Measurements from ENCODE around the gene HASPIN. TPM values are rescaled to one million over a fixed set of nuclear protein-coding genes. Genes with fewer than 3 reads are reported as not detected.

Gene HASPIN
- total RNA-seq, 1 donor from 2014 or later: 2.3 TPM

DNA sequence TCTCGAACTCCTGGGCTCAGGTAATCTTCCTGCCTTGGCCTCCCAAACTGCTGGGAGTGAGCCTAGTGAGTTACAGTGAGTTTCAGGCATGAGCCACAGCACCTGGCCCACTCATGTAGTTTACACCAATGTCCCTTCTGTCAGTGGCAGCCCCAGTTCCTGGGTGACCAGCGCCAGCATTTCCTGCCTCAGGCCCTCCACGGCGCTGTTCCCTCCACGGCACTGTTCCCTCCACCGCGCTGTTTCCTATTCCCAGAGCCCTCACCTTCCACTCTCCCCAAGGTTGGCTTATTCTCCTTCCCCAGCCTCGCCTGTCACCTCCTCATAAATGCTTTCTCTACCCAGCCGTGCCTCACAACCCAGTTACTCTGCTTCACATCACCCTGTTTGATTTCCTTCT lies 44.6 kb downstream of the HASPIN start:
- no peak for DNase-seq
- peaks cover 7% of the 10 kb centered on the region for H3K27me3 Mint-ChIP-seq (ENCODE audit: unreplicated experiment)
- H3K36me3 Mint-ChIP-seq (ENCODE audit: unreplicated experiment): peaks cover 7% of the 10 kb centered on the region
- TF ChIP-seq CTCF (IDR thresholded peaks at IDR 0.05; ENCODE audit: partially characterized antibody, unreplicated experiment): no peak
- no peak overlapping the region for H3K4me3 Mint-ChIP-seq (ENCODE audit: unreplicated experiment)
- peaks cover 5% of the 10 kb centered on the region for H3K4me1 Mint-ChIP-seq (ENCODE audit: low read depth, unreplicated experiment)
- H3K9me3 Mint-ChIP-seq (ENCODE audit: unreplicated experiment): peaks cover 5% of the 10 kb centered on the region
- H3K27ac Mint-ChIP-seq (ENCODE audit: unreplicated experiment): no peak overlapping the region

DNA sequence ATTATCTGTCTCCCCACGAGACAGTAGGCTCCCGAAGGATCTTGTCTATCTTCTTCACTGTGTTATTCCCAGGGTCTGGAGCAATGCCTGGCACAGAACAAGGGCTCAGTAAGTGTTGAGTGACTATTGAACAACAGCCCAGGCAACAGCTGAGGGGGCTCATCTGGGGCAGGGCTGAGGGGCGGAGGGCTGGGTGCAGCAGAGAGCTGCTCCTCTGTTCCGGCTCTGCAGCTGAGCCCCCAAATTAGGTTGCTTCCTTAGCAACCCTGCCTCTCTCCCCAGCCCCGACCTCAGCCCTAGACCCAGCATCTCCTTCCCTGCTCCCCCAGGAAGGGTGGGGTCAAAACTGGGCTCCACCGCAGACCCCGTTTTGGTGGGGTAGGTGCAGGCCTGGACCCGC lies 45.1 kb downstream of the HASPIN start:
- DNase-seq: no peak
- Mint-ChIP-seq H3K27ac (ENCODE audit: unreplicated experiment) (no peak overlapping the region), H3K4me3 (ENCODE audit: unreplicated experiment) (no peak overlapping the region), H3K9me3 (ENCODE audit: unreplicated experiment) (peaks cover 5% of the 10 kb centered on the region), H3K4me1 (ENCODE audit: low read depth, unreplicated experiment) (peaks cover 5% of the 10 kb centered on the region), H3K36me3 (ENCODE audit: unreplicated experiment) (peaks cover 7% of the 10 kb centered on the region), H3K27me3 (ENCODE audit: unreplicated experiment) (peaks cover 7% of the 10 kb centered on the region)
- no peak for TF ChIP-seq CTCF (IDR thresholded peaks at IDR 0.05; ENCODE audit: partially characterized antibody, unreplicated experiment)

- Mint-ChIP-seq H3K27ac (ENCODE audit: unreplicated experiment) (no peak overlapping the region), H3K4me1 (ENCODE audit: low read depth, unreplicated experiment) (peaks cover 5% of the 10 kb centered on the region), H3K27me3 (ENCODE audit: unreplicated experiment) (peaks cover 7% of the 10 kb centered on the region), H3K9me3 (ENCODE audit: unreplicated experiment) (peaks cover 5% of the 10 kb centered on the region), H3K36me3 (ENCODE audit: unreplicated experiment) (peaks cover 6% of the 10 kb centered on the region), H3K4me3 (ENCODE audit: unreplicated experiment) (no peak overlapping the region)
- DNase-seq: no peak
- no peak for TF ChIP-seq CTCF (IDR thresholded peaks at IDR 0.05; ENCODE audit: partially characterized antibody, unreplicated experiment)
These were observed 46.8 kb downstream of the HASPIN start for GRCh38 chr17:3770466-3770865.

DNA sequence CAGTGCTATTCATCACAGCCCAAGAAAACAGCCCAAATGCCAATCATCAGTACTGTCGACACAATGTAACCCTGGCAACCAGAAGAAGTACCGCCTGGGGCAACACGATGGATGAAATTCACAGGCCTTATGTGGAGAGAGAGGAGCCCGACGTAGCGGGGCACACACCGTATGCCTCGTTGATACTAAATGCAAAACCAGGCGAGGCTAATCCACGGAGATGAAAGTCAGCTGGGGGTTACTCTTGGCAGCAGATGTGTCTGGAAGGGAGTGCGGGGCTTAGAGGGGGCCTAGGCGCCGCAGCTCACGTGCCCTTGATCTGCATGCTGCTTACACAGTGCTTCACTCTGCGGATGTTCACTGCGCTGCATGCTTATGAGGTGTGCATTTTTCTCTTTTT lies 47.4 kb downstream of the HASPIN start:
- no peaks in the 10 kb centered on the region for H3K36me3 Mint-ChIP-seq (ENCODE audit: unreplicated experiment)
- peaks cover 6% of the 10 kb centered on the region for H3K27me3 Mint-ChIP-seq (ENCODE audit: unreplicated experiment)
- peak; percentile 31 for DNase-seq
- peak overlapping the region; percentile 24 for H3K27ac Mint-ChIP-seq (ENCODE audit: unreplicated experiment)
- no peak for TF ChIP-seq CTCF (IDR thresholded peaks at IDR 0.05; ENCODE audit: partially characterized antibody, unreplicated experiment)
- no peak overlapping the region for H3K4me3 Mint-ChIP-seq (ENCODE audit: unreplicated experiment)
- no peaks in the 10 kb centered on the region for H3K9me3 Mint-ChIP-seq (ENCODE audit: unreplicated experiment)
- H3K4me1 Mint-ChIP-seq (ENCODE audit: low read depth, unreplicated experiment): peaks cover 5% of the 10 kb centered on the region

- peaks cover 5% of the 10 kb centered on the region for H3K4me1 Mint-ChIP-seq (ENCODE audit: low read depth, unreplicated experiment)
- peaks cover 7% of the 10 kb centered on the region for H3K27me3 Mint-ChIP-seq (ENCODE audit: unreplicated experiment)
- H3K4me3 Mint-ChIP-seq (ENCODE audit: unreplicated experiment): no peak overlapping the region
- H3K36me3 Mint-ChIP-seq (ENCODE audit: unreplicated experiment): no peaks in the 10 kb centered on the region
- no peak for TF ChIP-seq CTCF (IDR thresholded peaks at IDR 0.05; ENCODE audit: partially characterized antibody, unreplicated experiment)
- H3K9me3 Mint-ChIP-seq (ENCODE audit: unreplicated experiment): no peaks in the 10 kb centered on the region
- no peak overlapping the region for H3K27ac Mint-ChIP-seq (ENCODE audit: unreplicated experiment)
- no peak for DNase-seq
These were observed 49.1 kb downstream of the HASPIN start for GRCh38 chr17:3772764-3773163.

Data from glutamatergic neuron (in vitro differentiated cells).